Pancreas (tissue), 10 donors: Measurements from ENCODE around the gene RARS2. TPM values are rescaled to one million over a fixed set of nuclear protein-coding genes. Genes with fewer than 3 reads are reported as not detected.

Experiments
- ATAC-seq, 4 donors: fragments of 200-7000 bp; cut with Tn5 transposase; one replicate each; pipeline versions ENCODE4 v1.8.0 to v1.9.1; 2020; ENCODE audit warnings: mild to moderate bottlenecking in 4 of 4, moderate library complexity in 4 of 4
- DNase-seq, 6 donors: peaks; one replicate each; pipeline ENCODE4 v3.0.0-alpha.2; 2020
- FAIRE-seq: peaks from 2 replicates; lab custom pipeline; 2012; peaks lifted over from hg19 to GRCh38; lab: Jason Lieb, UNC
- H3K27ac ChIP-seq, 4 donors: fragments of 200-600 bp; sonication (generic); 1 replicate in 3 of 4; 2 replicates in 1 of 4; pipeline versions ENCODE4 v1.5.0 to v1.8.0; 2020
- H3K27me3 ChIP-seq, 4 donors: fragments of 200-600 bp; one replicate each; pipeline ENCODE4 v1.8.0; 2021
- H3K36me3 ChIP-seq, 3 donors: fragments of 200-600 bp; sonication (generic) in 1 of 3; one replicate each; pipeline versions ENCODE4 v1.5.0 to v1.8.0; 2020 to 2021
- H3K4me1 ChIP-seq, 3 donors: fragments of 200-600 bp; one replicate each; pipeline ENCODE4 v1.8.0; 2021
- H3K4me3 ChIP-seq, 4 donors: fragments of 200-600 bp; sonication (generic) in 2 of 4; one replicate each; pipeline versions ENCODE4 v1.5.0 to v1.8.0; 2020 to 2021
- H3K9me3 ChIP-seq, 4 donors: fragments of 200-600 bp; one replicate each; pipeline ENCODE4 v1.8.0; 2021
- CTCF ChIP-seq, 4 donors: fragments of 200-600 bp; sonication (generic) in 3 of 4; IDR thresholded peaks; one replicate each; pipeline versions ENCODE4 v1.5.0 to v1.8.0; 2021; ENCODE audit warnings: antibody characterized with exemption in 4 of 4
- WGBS, 2 donors: extraction: QIAGEN DNeasy Blood & Tissue Kit; methylation state at CpG; one replicate each; pipeline ENCODE4 v1.1.7; 2013; 5-methylcytosine and 5-hydroxymethylcytosine counted together
- intact Hi-C, 3 donors: fragments of 100-400 bp; cut with DNase I; formaldehyde crosslinking; loops; one replicate each; pipeline versions ENCODE4 v1.11.1 to v1.14.2; 2022
- polyA plus RNA-seq, 2 donors: library from polyadenylated mRNA; stranded (reverse); fragments of 200-250 nt; gene quantifications; one replicate each; pipeline ENCODE4 v1.2.3, GENCODE V29; 2013
- total RNA-seq, 6 donors: library from RNA; stranded (reverse); fragmentation: NEBNext Ultra II Directional in 4 of 6; extraction: Animal tissue kit (Norgen Biotek cat#: 25700) in 4 of 6; gene quantifications; one replicate each; pipeline versions ENCODE4 v1.2.1 to v1.2.4, GENCODE V29; 2021 to 2023
- donor health status: healthy with polysubstance abuse.
- donor health status: DM: no; HTN: no; CAD: no; lungs with moderate emphysema.
- donor health status: DM: no; HTN: no; CAD: no.
- donor health status: control.
- donor health status: control.
- donor health status: Bipolar disorder and iron deficiency.
- donor health status: DM: yes; HTN: yes; CAD: no.
- donor health status: DM: no; HTN: no; CAD: no.
- donor health status: DM: no; HTN: no; CAD: no.
- donor health status: DM: yes; HTN: yes; CAD: no.

Gene RARS2
- total and polyA plus RNA-seq, 8 donors, result 7.5 to 21.7 (median 16.4) TPM

GRCh38 chr6:87540539-87540938 lies 49.2 kb downstream of the RARS2 start:
- 74 to 85% methylated on average over 4 of the region's 4 CpGs for WGBS, 2 donors
- intact Hi-C loops, result no loop called here
- Histone ChIP-seq H3K4me1 (no peaks in the 10 kb centered on the region), H3K27me3 (no peaks in the 10 kb centered on the region), H3K9me3 (no peaks in the 10 kb centered on the region), H3K4me3 (no peak overlapping the region), H3K27ac (no peak overlapping the region), H3K36me3 (peaks cover 0 to 16% (median 6%) of the 10 kb centered on the region in 3 donors)
- DNase-seq (no peak), ATAC-seq (no peak), FAIRE-seq (no peak)
- TF ChIP-seq CTCF (IDR thresholded peaks at IDR 0.05), result no peak

- no peak overlapping the region for H3K4me3 ChIP-seq
- no peak for TF ChIP-seq CTCF (IDR thresholded peaks at IDR 0.05)
- H3K27me3 ChIP-seq, result no peaks in the 10 kb centered on the region
- ATAC-seq (no peak), DNase-seq (no peak), FAIRE-seq (no peak)
- H3K27ac ChIP-seq, result no peak overlapping the region
- H3K4me1 ChIP-seq, result no peaks in the 10 kb centered on the region
- H3K36me3 ChIP-seq, result peaks cover 0 to 9% (median 5%) of the 10 kb centered on the region in 3 donors
- intact Hi-C loops, result no loop called here
- WGBS, 2 donors, result 97 to 99% methylated on average over 6 of the region's 6 CpGs
- H3K9me3 ChIP-seq, result no peaks in the 10 kb centered on the region
These were observed 50.2 kb downstream of the RARS2 start for GRCh38 chr6:87539554-87539953.

- H3K9me3 ChIP-seq, result no peaks in the 10 kb centered on the region
- FAIRE-seq, result no peak
- H3K27me3 ChIP-seq, result no peaks in the 10 kb centered on the region
- H3K36me3 ChIP-seq, result peaks cover 0 to under 1% (median 0%) of the 10 kb centered on the region in 3 donors
- no peak overlapping the region for H3K27ac ChIP-seq
- H3K4me3 ChIP-seq, result no peak overlapping the region
- no peak for ATAC-seq
- intact Hi-C loops, result no loop called here
- peaks cover 0 to 3% (median 0%) of the 10 kb centered on the region in 3 donors for H3K4me1 ChIP-seq
- no peak for TF ChIP-seq CTCF (IDR thresholded peaks at IDR 0.05)
- no peak for DNase-seq
- WGBS, 2 donors, result 95 to 100% methylated on average over 1 of the region's 1 CpG
These were observed 51.1 kb downstream of the RARS2 start for GRCh38 chr6:87538510-87539260.

GRCh38 chr6:87534377-87535047 lies 55.3 kb downstream of the RARS2 start:
- FAIRE-seq (no peak), ATAC-seq (peak in 2 of 4 donors; percentile 73 to 74), DNase-seq (no peak)
- WGBS, 2 donors, result 76 to 87% methylated on average over 2 of the region's 2 CpGs
- Histone ChIP-seq H3K27me3 (no peaks in the 10 kb centered on the region), H3K27ac (no peak overlapping the region), H3K4me1 (peaks cover 0 to 7% (median 0%) of the 10 kb centered on the region in 3 donors), H3K4me3 (no peak overlapping the region), H3K36me3 (no peaks in the 10 kb centered on the region), H3K9me3 (no peaks in the 10 kb centered on the region)
- TF ChIP-seq CTCF (IDR thresholded peaks at IDR 0.05), result no peak
- intact Hi-C loops, result no loop called here
